HCEC 1CT (cell line): Measurements from ENCODE around the gene L3HYPDH.
A peak's percentile ranks its signal among the peaks of the same experiment; 100 is the strongest.

Experiments
- DNase-seq: peaks from one replicate; pipeline ENCODE4 v3.0.0-alpha.2; 2017

The L3HYPDH gene

GRCh38 chr14:59483819-59484638, at the start of gene L3HYPDH, which contains the start of gene JKAMP:
TSS of gene L3HYPDH (minus strand) at chr14:59484408. CDS start at chr14:59484316, 92 bp downstream.
TSS of gene JKAMP (plus strand) at chr14:59484517. CDS start at chr14:59484590, 73 bp downstream.
- DNase-seq: peak; percentile 94

- no peak for DNase-seq
Observed at GRCh38 chr14:59532419-59532818, 48.2 kb upstream of the L3HYPDH start.

- DNase-seq: no peak
Observed at GRCh38 chr14:59530349-59530748, 46.1 kb upstream of the L3HYPDH start.

GRCh38 chr14:59529189-59529588, 45.0 kb upstream of the L3HYPDH start:
- DNase-seq: no peak

- DNase-seq: no peak
Observed at GRCh38 chr14:59520224-59520623, 36.0 kb upstream of the L3HYPDH start.

GRCh38 chr14:59511916-59512575, 27.8 kb upstream of the L3HYPDH start:
- DNase-seq: no peak

GRCh38 chr14:59510966-59511365, 26.8 kb upstream of the L3HYPDH start:
- DNase-seq: no peak

- no peak for DNase-seq
Observed at GRCh38 chr14:59510001-59510400, 25.8 kb upstream of the L3HYPDH start.

GRCh38 chr14:59509101-59509500, 24.9 kb upstream of the L3HYPDH start:
- no peak for DNase-seq

- DNase-seq: no peak
Observed at GRCh38 chr14:59507752-59508103, 23.5 kb upstream of the L3HYPDH start.

GRCh38 chr14:59507063-59507751, 23.0 kb upstream of the L3HYPDH start:
- DNase-seq: peak; percentile 58

- no peak for DNase-seq
Observed at GRCh38 chr14:59503256-59503655, 19.0 kb upstream of the L3HYPDH start.

- no peak for DNase-seq
Observed at GRCh38 chr14:59500732-59501131, 16.5 kb upstream of the L3HYPDH start.

- no peak for DNase-seq
Observed at GRCh38 chr14:59492384-59492783, 8.2 kb upstream of the L3HYPDH start.

- no peak for DNase-seq
Observed at GRCh38 chr14:59490756-59491155, 6.5 kb upstream of the L3HYPDH start.

- peak; percentile 13 for DNase-seq
Observed at GRCh38 chr14:59484639-59485175, 499 bp upstream of the L3HYPDH start.

GRCh38 chr14:59483363-59483762, 845 bp downstream of the L3HYPDH start:
- DNase-seq: peak; percentile 58

- peak; percentile 92 for DNase-seq
Observed at GRCh38 chr14:59482541-59483331, 1.5 kb downstream of the L3HYPDH start.

- DNase-seq: peak; percentile 82
Observed at GRCh38 chr14:59481871-59482540, 2.2 kb downstream of the L3HYPDH start.

GRCh38 chr14:59481407-59481806, 2.8 kb downstream of the L3HYPDH start:
- no peak for DNase-seq

GRCh38 chr14:59480166-59480565, 4.0 kb downstream of the L3HYPDH start:
- DNase-seq: no peak

- no peak for DNase-seq
Observed at GRCh38 chr14:59478540-59478939, 5.7 kb downstream of the L3HYPDH start.
